Left lung (tissue), 10 donors: ENCODE data around the gene MARCHF4. TPM values are rescaled to one million over a fixed set of nuclear protein-coding genes. Genes with fewer than 3 reads are reported as not detected.
A peak's percentile ranks its signal among the peaks of the same experiment; 100 is the strongest.

ENCODE experiments used
- ATAC-seq: fragments of 200-7000 bp; cut with Tn5 transposase; one replicate; pipeline ENCODE4 v1.9.1; 2020; ENCODE audit warnings: moderate library complexity
- DNase-seq, 4 donors: peaks; one replicate each; pipeline ENCODE4 v3.0.0-alpha.2; 2013 to 2020
- H3K27ac ChIP-seq, 2 donors: fragments of 200-600 bp; sonication (generic) in 1 of 2; one replicate each; pipeline versions ENCODE4 v1.5.0 to v1.8.0; 2020 to 2021
- H3K27me3 ChIP-seq, 2 donors: fragments of 200-600 bp; sonication (generic) in 1 of 2; one replicate each; pipeline versions ENCODE4 v1.5.0 to v1.8.0; 2020 to 2021
- H3K36me3 ChIP-seq, 2 donors: fragments of 200-600 bp; sonication (generic) in 1 of 2; one replicate each; pipeline versions ENCODE4 v1.5.0 to v1.8.0; 2020 to 2021
- H3K4me1 ChIP-seq, 2 donors: fragments of 200-600 bp; one replicate each; pipeline ENCODE4 v1.8.0; 2021
- H3K4me3 ChIP-seq, 2 donors: fragments of 200-600 bp; sonication (generic) in 1 of 2; one replicate each; pipeline versions ENCODE4 v1.5.0 to v1.8.0; 2020 to 2021; ENCODE audit warnings: mild to moderate bottlenecking in 1 of 2
- H3K9me3 ChIP-seq, 2 donors: fragments of 200-600 bp; sonication (generic) in 1 of 2; one replicate each; pipeline versions ENCODE4 v1.5.0 to v1.8.0; 2020 to 2021
- intact Hi-C, 2 donors: fragments of 100-400 bp; cut with DNase I; formaldehyde crosslinking; loops; one replicate each; pipeline versions ENCODE4 v1.11.2 to v1.14.2; 2022
- polyA plus RNA-seq, 6 donors: library from polyadenylated mRNA; unstranded; fragments of 120-200 nt; gene quantifications; one replicate each; pipeline ENCODE4 v1.2.1, GENCODE V29; 2013; ENCODE audit not compliant: insufficient read length in 6 of 6
- total RNA-seq, 2 donors: library from RNA; stranded (reverse); fragmentation: NEBNext Ultra II Directional; extraction: Animal tissue kit (Norgen Biotek cat#: 25700); gene quantifications; one replicate each; pipeline ENCODE4 v1.2.1, GENCODE V29; 2021
- TF ChIP-seq, protein P1 (sequence below), 2 donors: fragments of 200-600 bp; sonication (generic) in 1 of 2; IDR thresholded peaks; one replicate each; pipeline versions ENCODE4 v1.5.0 to v1.8.0; 2021; ENCODE audit warnings: antibody characterized with exemption in 2 of 2
- donor health status: DM: no; HTN: yes; CAD: no.
- donor health status: DM: no; HTN: no; CAD: no.

The MARCHF4 gene
- total and polyA plus RNA-seq, 8 donors: 0.15 to 0.61 (median 0.22) TPM; not detected in 1

DNA sequence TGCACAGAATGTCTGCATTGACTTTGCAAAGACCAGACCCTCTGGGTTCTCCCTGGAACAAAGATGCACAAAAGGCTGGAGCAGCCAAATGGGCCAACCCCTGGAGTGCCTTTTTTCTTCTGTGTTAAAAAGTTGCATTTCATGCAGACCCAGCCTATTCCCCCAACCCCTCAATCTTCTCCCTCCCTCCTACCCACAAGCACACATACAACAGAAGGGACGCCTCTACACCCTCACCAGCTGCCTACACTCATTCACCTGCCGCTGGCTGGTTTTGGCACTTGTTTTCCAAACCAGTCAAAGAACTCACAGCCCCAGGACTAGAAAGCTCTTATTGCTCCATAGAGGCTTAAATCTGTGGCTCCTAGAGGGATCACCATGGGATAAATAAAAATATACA is 16.6 kb downstream of the MARCHF4 start:
- Histone ChIP-seq H3K27me3 (no peaks in the 10 kb centered on the region), H3K27ac (no peak overlapping the region), H3K4me3 (no peak overlapping the region), H3K4me1 (no peaks in the 10 kb centered on the region), H3K36me3 (no peaks in the 10 kb centered on the region), H3K9me3 (no peaks in the 10 kb centered on the region)
- TF ChIP-seq, protein P1, sequence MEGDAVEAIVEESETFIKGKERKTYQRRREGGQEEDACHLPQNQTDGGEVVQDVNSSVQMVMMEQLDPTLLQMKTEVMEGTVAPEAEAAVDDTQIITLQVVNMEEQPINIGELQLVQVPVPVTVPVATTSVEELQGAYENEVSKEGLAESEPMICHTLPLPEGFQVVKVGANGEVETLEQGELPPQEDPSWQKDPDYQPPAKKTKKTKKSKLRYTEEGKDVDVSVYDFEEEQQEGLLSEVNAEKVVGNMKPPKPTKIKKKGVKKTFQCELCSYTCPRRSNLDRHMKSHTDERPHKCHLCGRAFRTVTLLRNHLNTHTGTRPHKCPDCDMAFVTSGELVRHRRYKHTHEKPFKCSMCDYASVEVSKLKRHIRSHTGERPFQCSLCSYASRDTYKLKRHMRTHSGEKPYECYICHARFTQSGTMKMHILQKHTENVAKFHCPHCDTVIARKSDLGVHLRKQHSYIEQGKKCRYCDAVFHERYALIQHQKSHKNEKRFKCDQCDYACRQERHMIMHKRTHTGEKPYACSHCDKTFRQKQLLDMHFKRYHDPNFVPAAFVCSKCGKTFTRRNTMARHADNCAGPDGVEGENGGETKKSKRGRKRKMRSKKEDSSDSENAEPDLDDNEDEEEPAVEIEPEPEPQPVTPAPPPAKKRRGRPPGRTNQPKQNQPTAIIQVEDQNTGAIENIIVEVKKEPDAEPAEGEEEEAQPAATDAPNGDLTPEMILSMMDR (IDR thresholded peaks at IDR 0.05): no peak
- intact Hi-C loops: no loop called here
- DNase-seq: no peak
- no peak for ATAC-seq

DNA sequence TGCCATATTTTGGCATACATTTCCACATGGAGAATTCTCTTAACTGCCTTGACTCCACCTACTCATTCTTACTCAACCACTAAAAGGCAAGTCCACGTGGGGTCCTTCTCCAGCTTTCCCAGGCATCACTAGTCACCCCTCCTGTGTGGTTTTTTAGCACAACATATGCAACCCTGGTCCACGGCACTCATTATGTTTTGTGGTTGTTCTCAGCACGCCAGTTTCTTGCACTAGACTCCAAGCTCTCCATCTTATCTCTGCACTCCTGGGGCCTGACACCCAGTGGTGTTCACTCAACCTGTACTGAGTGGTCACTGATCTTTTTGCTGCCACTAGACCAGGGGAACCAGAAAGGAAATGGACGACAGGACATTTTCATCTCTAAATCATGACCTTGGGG is 18.0 kb downstream of the MARCHF4 start:
- ATAC-seq (no peak), DNase-seq (no peak)
- Histone ChIP-seq H3K4me3 (no peak overlapping the region), H3K4me1 (no peaks in the 10 kb centered on the region), H3K36me3 (no peaks in the 10 kb centered on the region), H3K27me3 (no peaks in the 10 kb centered on the region), H3K9me3 (no peaks in the 10 kb centered on the region), H3K27ac (no peak overlapping the region)
- intact Hi-C loops: no loop called here
- TF ChIP-seq, protein P1 (IDR thresholded peaks at IDR 0.05): no peak

DNA sequence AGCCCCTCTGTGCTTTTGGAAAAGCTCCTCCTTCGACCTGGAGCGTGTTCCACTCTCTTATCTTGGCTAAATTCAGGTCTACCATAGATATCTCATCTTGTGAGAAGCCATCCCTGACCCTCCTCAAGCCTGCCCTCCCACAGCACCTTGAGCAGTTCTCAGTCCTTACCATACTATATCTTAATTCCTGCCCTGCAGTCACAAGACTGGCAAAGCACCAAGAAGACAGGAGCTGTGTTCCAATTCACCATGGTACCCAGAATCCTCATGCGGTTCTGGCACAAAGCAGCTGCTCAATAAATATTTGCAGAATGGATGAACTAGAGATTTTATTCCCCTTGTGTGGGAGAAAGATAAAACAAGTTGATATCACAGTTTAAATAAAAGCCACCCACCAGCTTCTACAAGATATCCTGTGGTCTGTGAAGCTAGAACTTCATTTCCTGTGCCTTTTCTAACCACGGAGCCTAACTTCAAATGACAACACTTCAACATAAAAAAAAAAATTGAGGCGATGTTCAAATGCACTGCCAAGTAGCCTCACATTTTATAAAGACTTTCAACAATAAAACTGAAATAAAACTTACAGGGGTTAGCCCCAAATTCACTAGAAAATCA is 19.5 kb downstream of the MARCHF4 start:
- intact Hi-C loops: no loop called here
- DNase-seq (no peak), ATAC-seq (no peak)
- H3K4me3 ChIP-seq: no peak overlapping the region
- peak overlapping the region in 1 of 2 donors; percentile 33 for H3K27ac ChIP-seq
- no peaks in the 10 kb centered on the region for H3K36me3 ChIP-seq
- no peaks in the 10 kb centered on the region for H3K27me3 ChIP-seq
- H3K9me3 ChIP-seq: no peaks in the 10 kb centered on the region
- TF ChIP-seq, protein P1 (IDR thresholded peaks at IDR 0.05): no peak
- no peaks in the 10 kb centered on the region for H3K4me1 ChIP-seq

DNA sequence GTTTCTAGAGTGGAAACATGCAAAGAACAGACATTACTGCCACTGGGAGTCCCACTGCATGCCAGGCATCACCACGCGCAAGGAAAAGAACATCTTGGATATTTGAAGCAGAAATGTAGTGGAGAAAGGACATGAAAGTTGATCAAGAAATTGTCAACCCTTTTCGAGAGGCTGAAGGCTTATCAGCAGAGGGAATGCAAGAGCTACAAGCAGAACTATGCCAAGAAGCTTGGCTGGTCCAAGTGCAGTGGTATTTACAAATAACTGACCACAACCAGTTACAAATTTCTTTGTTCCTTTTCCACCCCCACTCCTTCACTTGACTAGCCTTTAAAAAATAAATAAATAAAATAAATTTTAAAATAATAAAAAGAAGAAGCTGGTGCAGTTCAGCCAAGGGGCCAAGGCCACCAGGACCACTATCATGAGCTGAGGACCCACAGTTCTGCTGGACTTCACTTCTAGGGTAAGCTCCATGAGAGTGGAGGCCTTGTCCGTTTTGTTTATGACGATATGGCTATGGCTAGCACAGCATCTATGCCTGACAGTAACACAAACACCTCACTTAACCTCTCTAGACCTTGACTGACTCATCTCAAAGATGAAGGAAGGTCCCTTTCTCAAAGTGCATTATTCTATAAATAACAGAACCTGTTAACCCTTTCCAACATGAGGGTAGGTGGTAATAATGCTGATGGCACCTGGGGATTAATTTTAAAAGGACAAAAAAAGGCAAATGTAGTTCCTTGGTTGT is 20.9 kb downstream of the MARCHF4 start:
- intact Hi-C loops: no loop called here
- H3K9me3 ChIP-seq: no peaks in the 10 kb centered on the region
- H3K27me3 ChIP-seq: no peaks in the 10 kb centered on the region
- no peak overlapping the region for H3K27ac ChIP-seq
- H3K36me3 ChIP-seq: no peaks in the 10 kb centered on the region
- H3K4me3 ChIP-seq: no peak overlapping the region
- TF ChIP-seq, protein P1 (IDR thresholded peaks at IDR 0.05): no peak
- DNase-seq: no peak
- ATAC-seq: no peak
- H3K4me1 ChIP-seq: no peaks in the 10 kb centered on the region

DNA sequence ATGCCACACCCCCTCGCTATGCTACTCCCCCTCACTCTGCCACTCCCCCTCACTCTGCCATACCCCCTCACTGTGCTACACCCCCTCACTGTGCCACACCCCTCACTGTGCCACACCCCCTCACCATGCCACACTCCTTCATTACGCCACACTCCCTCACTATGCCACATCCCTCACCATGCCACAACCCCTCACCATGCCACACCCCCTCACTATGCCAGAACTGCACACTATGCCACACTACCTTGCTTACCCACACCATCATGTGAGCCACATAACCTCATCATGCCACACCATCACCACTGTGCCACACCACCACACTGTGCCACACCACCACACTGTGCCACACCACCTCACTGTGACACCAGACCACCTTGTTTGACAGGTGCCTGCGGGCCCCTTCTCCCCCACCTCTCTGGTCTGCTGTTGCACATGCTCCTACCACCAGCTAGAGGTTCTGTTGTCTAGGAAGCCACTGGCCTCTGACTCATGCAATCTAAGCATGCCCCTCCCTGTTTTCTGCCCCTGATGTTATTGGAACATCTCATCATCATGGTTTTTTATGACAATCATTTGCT is 22.0 kb downstream of the MARCHF4 start:
- Histone ChIP-seq H3K4me3 (no peak overlapping the region), H3K4me1 (no peaks in the 10 kb centered on the region), H3K27me3 (no peaks in the 10 kb centered on the region), H3K9me3 (no peaks in the 10 kb centered on the region), H3K36me3 (no peaks in the 10 kb centered on the region), H3K27ac (no peak overlapping the region)
- intact Hi-C loops: no loop called here
- DNase-seq: no peak
- TF ChIP-seq, protein P1 (IDR thresholded peaks at IDR 0.05): no peak
- no peak for ATAC-seq
